Measurements from ENCODE around the gene VWA7. TPM values are rescaled to one million over a fixed set of nuclear protein-coding genes. Genes with fewer than 3 reads are reported as not detected.

Gene VWA7
- total RNA-seq, 2 donors from 2014 or later, result 0.64 to 0.95 TPM

- 90 to 94% methylated on average over 2 to 12 of the region's 12 CpGs for WGBS, 2 experiments (ENCODE audit: insufficient coverage in 1 of 2, insufficient read length in 1 of 2)
- H3K9me3 ChIP-seq (ENCODE audit: control insufficient read depth, low read length), result no peaks in the 10 kb centered on the region
- no peak overlapping the region for H3K4me3 ChIP-seq (ENCODE audit: low read length)
- no peaks in the 10 kb centered on the region for H3K27me3 ChIP-seq (ENCODE audit: control insufficient read depth, insufficient read depth, low read length, poor library complexity, severe bottlenecking)
- Mint-ChIP-seq H3K4me3 (no peak overlapping the region), H3K4me1 (no peaks in the 10 kb centered on the region), H3K27ac (no peak overlapping the region), H3K9me3 (no peaks in the 10 kb centered on the region), H3K36me3 (ENCODE audit: low read depth) (peaks cover 33% of the 10 kb centered on the region), H3K27me3 (ENCODE audit: insufficient read depth) (no peaks in the 10 kb centered on the region)
- peaks cover 39% of the 10 kb centered on the region for H3K36me3 ChIP-seq (ENCODE audit: control insufficient read depth, insufficient read depth, low read length)
- no peak overlapping the region for H3K9ac ChIP-seq (ENCODE audit: extremely low read depth, low read length, poor library complexity, severe bottlenecking)
- no peak overlapping the region for H3K27ac ChIP-seq (ENCODE audit: low read depth, low read length)
- TF ChIP-seq CTCF (conservative IDR thresholded peaks at IDR 0.05), result no peak
- no peaks in the 10 kb centered on the region for H3K4me1 ChIP-seq (ENCODE audit: control insufficient read depth, insufficient read depth, low read length)
- no peak for DNase-seq
Measured at GRCh38 chr6:31799781-31800180, 22.7 kb upstream of the VWA7 start.

- H3K4me3 Mint-ChIP-seq, result no peak overlapping the region
Measured at GRCh38 chr6:31797588-31797987, 20.5 kb upstream of the VWA7 start.

GRCh38 chr6:31796993-31797385 lies 19.9 kb upstream of the VWA7 start:
- no peaks in the 10 kb centered on the region for H3K9me3 Mint-ChIP-seq
- 87% methylated on average over 2 of the region's 2 CpGs; no CpG with 5 or more reads in 1 of the 2 experiments for WGBS, 2 experiments (ENCODE audit: insufficient coverage in 1 of 2, insufficient read length in 1 of 2)
- Histone ChIP-seq H3K4me1 (ENCODE audit: control insufficient read depth, insufficient read depth, low read length) (no peaks in the 10 kb centered on the region), H3K27ac (ENCODE audit: low read depth, low read length) (no peak overlapping the region), H3K9me3 (ENCODE audit: control insufficient read depth, low read length) (no peaks in the 10 kb centered on the region), H3K36me3 (ENCODE audit: control insufficient read depth, insufficient read depth, low read length) (peaks cover 33% of the 10 kb centered on the region), H3K4me3 (ENCODE audit: low read length) (no peak overlapping the region), H3K27me3 (ENCODE audit: control insufficient read depth, insufficient read depth, low read length, poor library complexity, severe bottlenecking) (no peaks in the 10 kb centered on the region), H3K9ac (ENCODE audit: extremely low read depth, low read length, poor library complexity, severe bottlenecking) (no peak overlapping the region)
- no peaks in the 10 kb centered on the region for H3K27me3 Mint-ChIP-seq (ENCODE audit: insufficient read depth)
- H3K36me3 Mint-ChIP-seq (ENCODE audit: low read depth), result peaks cover 21% of the 10 kb centered on the region
- H3K4me3 Mint-ChIP-seq, result no peak overlapping the region
- H3K4me1 Mint-ChIP-seq, result peaks cover 9% of the 10 kb centered on the region
- no peak for TF ChIP-seq CTCF (conservative IDR thresholded peaks at IDR 0.05)
- DNase-seq, result no peak
- peak overlapping the region; percentile 4 for H3K27ac Mint-ChIP-seq

More at GRCh38 chr6:31797588-31797987, 20.5 kb upstream of the VWA7 start:
- no peaks in the 10 kb centered on the region for H3K27me3 ChIP-seq (ENCODE audit: control insufficient read depth, insufficient read depth, low read length, poor library complexity, severe bottlenecking)
- H3K27ac ChIP-seq (ENCODE audit: low read depth, low read length), result no peak overlapping the region
- no peak for TF ChIP-seq CTCF (conservative IDR thresholded peaks at IDR 0.05)
- H3K4me1 ChIP-seq (ENCODE audit: control insufficient read depth, insufficient read depth, low read length), result no peaks in the 10 kb centered on the region
- H3K9ac ChIP-seq (ENCODE audit: extremely low read depth, low read length, poor library complexity, severe bottlenecking), result no peak overlapping the region
- Mint-ChIP-seq H3K36me3 (ENCODE audit: low read depth) (peaks cover 21% of the 10 kb centered on the region), H3K27ac (no peak overlapping the region), H3K27me3 (ENCODE audit: insufficient read depth) (no peaks in the 10 kb centered on the region), H3K9me3 (no peaks in the 10 kb centered on the region), H3K4me1 (peaks cover 9% of the 10 kb centered on the region)
- H3K4me3 ChIP-seq (ENCODE audit: low read length), result no peak overlapping the region
- H3K9me3 ChIP-seq (ENCODE audit: control insufficient read depth, low read length), result no peaks in the 10 kb centered on the region
- peaks cover 32% of the 10 kb centered on the region for H3K36me3 ChIP-seq (ENCODE audit: control insufficient read depth, insufficient read depth, low read length)
- 99 to 100% methylated on average over 1 to 5 of the region's 5 CpGs for WGBS, 2 experiments (ENCODE audit: insufficient coverage in 1 of 2, insufficient read length in 1 of 2)
- no peak for DNase-seq
